ENCODE measurements around the gene SWT1.

GRCh38 chr1:185193756-185194155 lies 36.8 kb downstream of the SWT1 start:
- TF ChIP-seq CTCF (IDR thresholded peaks at IDR 0.05; ENCODE audit: poor library complexity) (no peak), EZH2phosphoT487 (IDR thresholded peaks at IDR 0.05; ENCODE audit: low read depth, severe bottlenecking, unreplicated experiment) (no peak)
